Caco-2 (cell line): Measurements from ENCODE around the gene LRP4. TPM values are rescaled to one million over a fixed set of nuclear protein-coding genes. Genes with fewer than 3 reads are reported as not detected.

Experiments used
- BruUV-seq: library from RNA; stranded (reverse); fragments of 400-500 nt; replicated peaks from 2 replicates; lab custom pipeline; 2021; lab: Mats Ljungman, UMichigan
- CTCF ChIA-PET: fragments of 300-600 bp; sonication (Branson Sonifier 250); formaldehyde crosslinking; loops from one replicate; lab custom pipeline; 2022; ENCODE audit warnings: antibody characterized with exemption; lab: Charles Lee
- POLR2A ChIA-PET: fragments of 300-600 bp; sonication (Branson Sonifier 250); formaldehyde crosslinking; loops from one replicate; lab custom pipeline; 2022; ENCODE audit warnings: antibody characterized with exemption; lab: Charles Lee
- DNase-seq, 2 experiments: peaks; one replicate each; pipeline versions ENCODE4 v3.0.0 to v3.0.0-alpha.2; 2020 to 2022
- H3K27me3 ChIP-seq: replicated peaks from 2 replicates; pipeline ENCODE4 v1.6.0; 2011; ENCODE audit warnings: low read length; ENCODE audit not compliant: control insufficient read depth, insufficient read depth
- H3K36me3 ChIP-seq: 2 replicates; pipeline ENCODE4 v1.5.1; 2011; ENCODE audit warnings: low read length; ENCODE audit not compliant: control insufficient read depth, insufficient read depth
- H3K4me1 ChIP-seq: fragments of 250-450 bp; sonication (Bioruptor Pico); 2 replicates; pipeline ENCODE4 v1.5.1; 2020; ENCODE audit warnings: mild to moderate bottlenecking
- H3K4me3 ChIP-seq: 2 replicates; pipeline ENCODE4 v1.5.1; 2011; ENCODE audit warnings: low read depth, mild to moderate bottlenecking, control low read depth, low read length
- H3K9me3 ChIP-seq: fragments of 250-450 bp; sonication (Bioruptor Pico); 2 replicates; pipeline ENCODE4 v1.5.1; 2020; ENCODE audit warnings: mild to moderate bottlenecking, moderate library complexity
- H3K27ac Mint-ChIP-seq: one replicate; pipeline ENCODE4 v1.8.0; 2022; ENCODE audit warnings: mixed read lengths; ENCODE audit not compliant: unreplicated experiment
- H3K27me3 Mint-ChIP-seq: one replicate; pipeline ENCODE4 v1.8.0; 2022; ENCODE audit warnings: mixed read lengths; ENCODE audit not compliant: insufficient read depth, unreplicated experiment
- H3K36me3 Mint-ChIP-seq: one replicate; pipeline ENCODE4 v1.8.0; 2022; ENCODE audit warnings: mild to moderate bottlenecking, mixed read lengths; ENCODE audit not compliant: insufficient read depth, unreplicated experiment
- H3K4me1 Mint-ChIP-seq: one replicate; pipeline ENCODE4 v1.8.0; 2022; ENCODE audit warnings: low read depth, mixed read lengths; ENCODE audit not compliant: unreplicated experiment
- H3K4me3 Mint-ChIP-seq: one replicate; pipeline ENCODE4 v1.8.0; 2022; ENCODE audit warnings: mild to moderate bottlenecking, moderate library complexity, mixed read lengths; ENCODE audit not compliant: unreplicated experiment
- H3K9me3 Mint-ChIP-seq: one replicate; pipeline ENCODE4 v1.8.0; 2022; ENCODE audit warnings: mixed read lengths; ENCODE audit not compliant: unreplicated experiment
- intact Hi-C: fragments of 100-400 bp; cut with micrococcal nuclease; formaldehyde crosslinking; loops from one replicate; pipeline ENCODE4 v1.10.0; 2022; ENCODE audit not compliant: unreplicated experiment
- total RNA-seq: library from RNA; stranded (reverse); gene quantifications from 2 replicates; pipeline ENCODE4 v1.2.3, GENCODE V29; 2022
- TF ChIP-seq, protein P1 (sequence below), 2 experiments: fragments of 200-600 bp in 1 of 2; IDR thresholded peaks; 1 replicate in 1 of 2; 2 replicates in 1 of 2; pipeline versions ENCODE4 v1.5.1 to v1.8.0; 2011 to 2022; ENCODE audit warnings: antibody characterized with exemption in 1 of 2, control low read depth in 1 of 2, inconsistent platforms in 1 of 2, low read depth in 1 of 2, low read length in 1 of 2, mild to moderate bottlenecking in 1 of 2, moderate library complexity in 1 of 2; ENCODE audit not compliant: insufficient read depth in 1 of 2, severe bottlenecking in 1 of 2, unreplicated experiment in 1 of 2

LRP4 gene
- total RNA-seq, 1 experiment from 2014 or later, result 11.1 TPM

DNA sequence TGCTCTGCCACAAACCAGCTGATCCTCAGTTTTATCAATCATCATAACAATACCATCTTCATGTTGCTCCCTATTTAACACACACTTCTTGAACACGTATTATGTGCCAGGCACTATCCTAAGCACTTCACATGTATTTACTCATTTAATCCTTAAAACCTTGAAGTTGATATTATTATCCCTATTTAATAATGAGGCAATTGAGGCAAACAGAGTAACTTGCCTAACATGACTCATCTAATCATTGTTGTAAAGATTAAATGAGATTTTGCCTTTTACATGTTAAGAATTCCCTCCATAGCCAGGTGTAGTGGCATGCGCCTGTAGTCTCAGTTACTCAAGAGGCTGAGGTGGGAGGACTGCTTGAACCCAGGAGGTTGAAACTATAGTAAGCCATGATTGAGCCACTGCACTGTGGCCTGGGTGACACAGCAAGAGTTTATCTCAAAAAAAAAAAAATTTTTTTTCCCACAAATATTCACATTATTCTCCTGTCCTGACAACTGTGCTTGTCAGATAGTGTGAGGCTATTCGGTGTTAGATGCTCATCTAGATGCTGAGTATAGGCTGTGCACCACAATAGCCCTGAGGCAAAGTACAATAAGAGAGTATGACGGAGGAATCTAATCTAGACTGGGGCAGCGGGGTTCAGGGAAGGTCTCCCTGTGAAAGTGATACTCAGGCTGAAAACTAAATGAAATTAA lies 85.7 kb downstream of the LRP4 start:
- Mint-ChIP-seq H3K27ac (no peak overlapping the region), H3K4me1 (peaks cover 42% of the 10 kb centered on the region), H3K36me3 (peaks cover 50% of the 10 kb centered on the region), H3K4me3 (no peak overlapping the region), H3K27me3 (no peaks in the 10 kb centered on the region), H3K9me3 (no peaks in the 10 kb centered on the region)
- intact Hi-C loops, result no loop called here
- ChIA-PET CTCF (no interaction called here), POLR2A (no interaction called here)
- Histone ChIP-seq H3K4me3 (no peak overlapping the region), H3K4me1 (peaks cover 12% of the 10 kb centered on the region), H3K36me3 (no peaks in the 10 kb centered on the region; the same call in 1 of the 2 replicates), H3K27me3 (no peaks in the 10 kb centered on the region), H3K9me3 (no peaks in the 10 kb centered on the region)
- TF ChIP-seq, protein P1, sequence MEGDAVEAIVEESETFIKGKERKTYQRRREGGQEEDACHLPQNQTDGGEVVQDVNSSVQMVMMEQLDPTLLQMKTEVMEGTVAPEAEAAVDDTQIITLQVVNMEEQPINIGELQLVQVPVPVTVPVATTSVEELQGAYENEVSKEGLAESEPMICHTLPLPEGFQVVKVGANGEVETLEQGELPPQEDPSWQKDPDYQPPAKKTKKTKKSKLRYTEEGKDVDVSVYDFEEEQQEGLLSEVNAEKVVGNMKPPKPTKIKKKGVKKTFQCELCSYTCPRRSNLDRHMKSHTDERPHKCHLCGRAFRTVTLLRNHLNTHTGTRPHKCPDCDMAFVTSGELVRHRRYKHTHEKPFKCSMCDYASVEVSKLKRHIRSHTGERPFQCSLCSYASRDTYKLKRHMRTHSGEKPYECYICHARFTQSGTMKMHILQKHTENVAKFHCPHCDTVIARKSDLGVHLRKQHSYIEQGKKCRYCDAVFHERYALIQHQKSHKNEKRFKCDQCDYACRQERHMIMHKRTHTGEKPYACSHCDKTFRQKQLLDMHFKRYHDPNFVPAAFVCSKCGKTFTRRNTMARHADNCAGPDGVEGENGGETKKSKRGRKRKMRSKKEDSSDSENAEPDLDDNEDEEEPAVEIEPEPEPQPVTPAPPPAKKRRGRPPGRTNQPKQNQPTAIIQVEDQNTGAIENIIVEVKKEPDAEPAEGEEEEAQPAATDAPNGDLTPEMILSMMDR (IDR thresholded peaks at IDR 0.05; ENCODE audit: insufficient read depth in 1 of 2, low read depth in 1 of 2, low read length in 1 of 2, severe bottlenecking in 1 of 2, unreplicated experiment in 1 of 2), result no peak
- no peak for DNase-seq
- no TSS peak for BruUV-seq

GRCh38 chr11:46827995-46828394 lies 90.4 kb downstream of the LRP4 start:
- no peak overlapping the region for H3K4me3 Mint-ChIP-seq
- BruUV-seq, result no TSS peak
- H3K9me3 ChIP-seq, result no peaks in the 10 kb centered on the region
- TF ChIP-seq, protein P1 (IDR thresholded peaks at IDR 0.05; ENCODE audit: insufficient read depth in 1 of 2, low read depth in 1 of 2, low read length in 1 of 2, severe bottlenecking in 1 of 2, unreplicated experiment in 1 of 2), result no peak
- H3K27me3 Mint-ChIP-seq, result no peaks in the 10 kb centered on the region
- no peaks in the 10 kb centered on the region for H3K9me3 Mint-ChIP-seq
- H3K36me3 ChIP-seq, result no peaks in the 10 kb centered on the region; the same call in 1 of the 2 replicates
- ChIA-PET CTCF (no interaction called here), POLR2A (interaction anchor here (0.6 kb wide), 2 partner anchors 17 to 18 kb away, joined by 6 to 7 read pairs; partner anchors contain the start of gene CKAP5)
- DNase-seq, result no peak
- intact Hi-C loops, result no loop called here
- no peak overlapping the region for H3K27ac Mint-ChIP-seq
- H3K4me3 ChIP-seq, result no peak overlapping the region
- H3K27me3 ChIP-seq, result no peaks in the 10 kb centered on the region
- peaks cover 27% of the 10 kb centered on the region for H3K4me1 ChIP-seq
- peaks cover 41% of the 10 kb centered on the region for H3K36me3 Mint-ChIP-seq
- peaks cover 39% of the 10 kb centered on the region for H3K4me1 Mint-ChIP-seq

DNA sequence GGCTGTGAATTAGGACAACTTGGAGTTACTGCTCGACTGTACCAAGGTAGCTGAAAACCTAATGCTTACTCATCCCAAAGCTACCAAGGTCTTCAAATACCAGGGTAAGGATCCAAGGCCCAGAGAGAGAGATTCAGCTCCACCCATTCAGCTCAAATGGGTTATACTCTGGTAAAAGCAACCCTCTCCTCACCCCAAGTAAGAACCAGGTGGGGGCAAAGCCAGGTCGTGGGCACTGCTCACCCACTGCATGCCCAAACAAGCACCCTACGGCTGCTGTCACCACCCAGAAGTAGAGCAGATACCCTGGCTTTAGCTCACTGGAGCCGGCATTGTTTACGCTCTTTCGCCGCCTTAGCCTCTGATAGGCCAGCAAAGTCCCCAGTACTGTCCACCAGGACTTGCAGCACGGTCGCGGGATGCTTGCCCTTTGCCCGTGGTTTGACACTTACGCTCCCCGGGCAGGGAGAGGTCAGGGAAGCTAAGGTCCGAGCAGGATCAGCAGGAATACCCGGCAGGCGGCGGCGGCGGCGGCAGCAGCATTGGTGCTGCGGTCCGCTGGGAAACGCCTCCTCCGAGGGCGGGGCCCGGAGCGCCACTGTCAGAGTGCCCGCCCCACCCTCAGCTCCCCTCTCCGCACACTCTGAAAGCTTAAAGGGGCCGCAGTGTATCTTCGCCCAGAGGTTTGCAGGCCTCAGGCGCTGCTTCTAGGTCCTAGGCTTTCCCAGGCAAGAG lies 91.9 kb downstream of the LRP4 start:
- intact Hi-C loops, result loop anchor here (1.0 kb wide), 1 partner anchor 20 kb away; the partner anchor contains the start of gene CKAP5
- Histone ChIP-seq H3K27me3 (no peaks in the 10 kb centered on the region), H3K4me1 (peaks cover 27% of the 10 kb centered on the region), H3K4me3 (peak overlapping the region; percentile 22), H3K36me3 (no peaks in the 10 kb centered on the region), H3K9me3 (no peaks in the 10 kb centered on the region)
- H3K27ac Mint-ChIP-seq, result peak overlapping the region; percentile 35
- H3K4me3 Mint-ChIP-seq, result peak overlapping the region; percentile 72
- TF ChIP-seq, protein P1 (IDR thresholded peaks at IDR 0.05; ENCODE audit: insufficient read depth in 1 of 2, low read depth in 1 of 2, low read length in 1 of 2, severe bottlenecking in 1 of 2, unreplicated experiment in 1 of 2), result no peak
- ChIA-PET POLR2A (interaction anchor here (1.2 kb wide), 1 partner anchor 19 kb away, joined by 4 read pairs; no protein-coding TSS in a partner anchor), CTCF (interaction anchor here (0.7 to 1.0 kb wide), 4 partner anchors 43 to 327 kb away, joined by 3 to 6 read pairs (median 4); partner anchors contain the start of genes ARHGAP1 and ZNF408)
- H3K4me1 Mint-ChIP-seq, result peaks cover 29% of the 10 kb centered on the region
- H3K9me3 Mint-ChIP-seq, result no peaks in the 10 kb centered on the region
- peak; percentile 83 to 91 for DNase-seq
- no peaks in the 10 kb centered on the region for H3K27me3 Mint-ChIP-seq
- BruUV-seq, result no TSS peak
- peaks cover 29% of the 10 kb centered on the region for H3K36me3 Mint-ChIP-seq
